ENCODE data around the gene STK10.

STK10 gene

GRCh38 chr5:172088801-172089200 lies 99.2 kb downstream of the STK10 start:
- peaks cover 0 to 79% (median 6%) of the 10 kb centered on the region in 11 experiments; a peak in 8 of 22 replicates for H4K20me1 ChIP-seq
- no peak for TF ChIP-seq Cebpa-rat (IDR thresholded peaks at IDR 0.05)
- H3K4me1 ChIP-seq: peaks cover 0 to 14% (median 0%) of the 10 kb centered on the region in 10 experiments; a peak in 3 of 20 replicates
- H3K9me3 ChIP-seq (replicated peaks in 1 of 11): no peaks in the 10 kb centered on the region
- peaks cover 49 to 92% (median 71%) of the 10 kb centered on the region in 11 experiments for H3K36me3 ChIP-seq
- no peaks in the 10 kb centered on the region for H3K27me3 ChIP-seq
- H3K4me3 ChIP-seq: no peak overlapping the region
- no peak overlapping the region for H3K27ac ChIP-seq
- peak overlapping the region in 2 of 11 experiments; percentile 9 to 38; a peak in 2 of 22 replicates for H3K9ac ChIP-seq
- no peak overlapping the region for H3K4me2 ChIP-seq

- peaks cover 0 to 75% (median 0%) of the 10 kb centered on the region in 11 experiments; a peak in 7 of 22 replicates for H4K20me1 ChIP-seq
- H3K9ac ChIP-seq: peak overlapping the region in 1 of 11 experiments; percentile 60; a peak in 2 of 22 replicates
- H3K4me1 ChIP-seq: peaks cover 0 to 14% (median 0%) of the 10 kb centered on the region in 10 experiments; a peak in 3 of 20 replicates
- H3K27me3 ChIP-seq: no peaks in the 10 kb centered on the region
- H3K36me3 ChIP-seq: peaks cover 42 to 92% (median 68%) of the 10 kb centered on the region in 11 experiments
- no peaks in the 10 kb centered on the region for H3K9me3 ChIP-seq (replicated peaks in 1 of 11)
- H3K27ac ChIP-seq: peak overlapping the region in 1 of 11 experiments; percentile 14; a peak in 1 of 22 replicates
- peak overlapping the region in 1 of 11 experiments; percentile 40; a peak in 1 of 22 replicates for H3K4me2 ChIP-seq
- H3K4me3 ChIP-seq: no peak overlapping the region
- no peak for TF ChIP-seq Cebpa-rat (IDR thresholded peaks at IDR 0.05)
Observed at GRCh38 chr5:172086194-172086975, 101.6 kb downstream of the STK10 start.

- Histone ChIP-seq H3K9ac (no peak overlapping the region), H3K4me3 (no peak overlapping the region), H4K20me1 (peaks cover 0 to 75% (median 0%) of the 10 kb centered on the region in 11 experiments; a peak in 7 of 22 replicates), H3K9me3 (replicated peaks in 1 of 11) (no peaks in the 10 kb centered on the region), H3K4me1 (peaks cover 0 to 18% (median 0%) of the 10 kb centered on the region in 10 experiments; a peak in 6 of 20 replicates), H3K36me3 (peaks cover 42 to 92% (median 68%) of the 10 kb centered on the region in 11 experiments), H3K4me2 (no peak overlapping the region), H3K27ac (no peak overlapping the region), H3K27me3 (no peaks in the 10 kb centered on the region)
- no peak for TF ChIP-seq Cebpa-rat (IDR thresholded peaks at IDR 0.05)
Observed at GRCh38 chr5:172085738-172086137, 102.3 kb downstream of the STK10 start.

- H3K27me3 ChIP-seq: no peaks in the 10 kb centered on the region
- no peak overlapping the region for H3K4me2 ChIP-seq
- no peak overlapping the region for H3K27ac ChIP-seq
- H3K4me3 ChIP-seq: no peak overlapping the region
- H3K4me1 ChIP-seq: peaks cover 0 to 54% (median 10%) of the 10 kb centered on the region in 10 experiments; a peak in 12 of 20 replicates
- H3K36me3 ChIP-seq: peaks cover 59 to 92% (median 76%) of the 10 kb centered on the region in 11 experiments
- no peaks in the 10 kb centered on the region for H3K9me3 ChIP-seq (replicated peaks in 1 of 11)
- H3K9ac ChIP-seq: no peak overlapping the region
- peaks cover 0 to 80% (median 15%) of the 10 kb centered on the region in 11 experiments; a peak in 10 of 22 replicates for H4K20me1 ChIP-seq
- TF ChIP-seq Cebpa-rat (IDR thresholded peaks at IDR 0.05): no peak
Observed at GRCh38 chr5:172082180-172082579, 105.8 kb downstream of the STK10 start.

- Histone ChIP-seq H3K36me3 (peaks cover 80 to 100% (median 91%) of the 10 kb centered on the region in 11 experiments), H4K20me1 (peaks cover 0 to 85% (median 13%) of the 10 kb centered on the region in 11 experiments; a peak in 10 of 22 replicates), H3K27me3 (no peaks in the 10 kb centered on the region), H3K9me3 (replicated peaks in 1 of 11) (no peaks in the 10 kb centered on the region), H3K4me2 (peak overlapping the region in 3 of 11 experiments; percentile 55 to 78 (median 65); a peak in 4 of 22 replicates), H3K4me3 (no peak overlapping the region), H3K9ac (no peak overlapping the region), H3K4me1 (peaks cover 0 to 52% (median 10%) of the 10 kb centered on the region in 10 experiments; a peak in 12 of 20 replicates), H3K27ac (peak overlapping the region in 1 of 11 experiments; percentile 3; a peak in 1 of 22 replicates)
- TF ChIP-seq Cebpa-rat (IDR thresholded peaks at IDR 0.05): no peak
Observed at GRCh38 chr5:172079876-172080275, 108.1 kb downstream of the STK10 start.

- Histone ChIP-seq H3K9ac (peak overlapping the region in 2 of 11 experiments; percentile 24 to 66; a peak in 2 of 22 replicates), H4K20me1 (peaks cover 0 to 93% (median 13%) of the 10 kb centered on the region in 11 experiments; a peak in 10 of 22 replicates), H3K9me3 (replicated peaks in 1 of 11) (no peaks in the 10 kb centered on the region), H3K4me3 (no peak overlapping the region), H3K4me2 (peak overlapping the region in 6 of 11 experiments; percentile 12 to 78 (median 54); a peak in 10 of 22 replicates), H3K27me3 (no peaks in the 10 kb centered on the region), H3K36me3 (peaks cover 88 to 100% (median 95%) of the 10 kb centered on the region in 11 experiments), H3K4me1 (peaks cover 0 to 52% (median 10%) of the 10 kb centered on the region in 10 experiments; a peak in 12 of 20 replicates), H3K27ac (peak overlapping the region in 4 of 11 experiments; percentile 12 to 59 (median 40); a peak in 5 of 22 replicates)
- TF ChIP-seq Cebpa-rat (IDR thresholded peaks at IDR 0.05): no peak
Observed at GRCh38 chr5:172078726-172079345, 109.2 kb downstream of the STK10 start.

GRCh38 chr5:172077664-172078425 lies 110.2 kb downstream of the STK10 start:
- Histone ChIP-seq H3K36me3 (peaks cover 90 to 100% (median 99%) of the 10 kb centered on the region in 11 experiments), H3K27ac (peak overlapping the region in 4 of 11 experiments; percentile 12 to 59 (median 40); a peak in 4 of 22 replicates), H3K4me2 (peak overlapping the region in 3 of 11 experiments; percentile 55 to 78 (median 65); a peak in 6 of 22 replicates), H3K9me3 (replicated peaks in 1 of 11) (no peaks in the 10 kb centered on the region), H3K4me3 (no peak overlapping the region), H3K9ac (peak overlapping the region in 2 of 11 experiments; percentile 24 to 66; a peak in 2 of 22 replicates), H4K20me1 (peaks cover 0 to 97% (median 13%) of the 10 kb centered on the region in 11 experiments; a peak in 10 of 22 replicates), H3K4me1 (peaks cover 0 to 52% (median 10%) of the 10 kb centered on the region in 10 experiments; a peak in 12 of 20 replicates), H3K27me3 (no peaks in the 10 kb centered on the region)
- no peak for TF ChIP-seq Cebpa-rat (IDR thresholded peaks at IDR 0.05)

- no peak overlapping the region; a peak in 1 of 22 replicates for H3K27ac ChIP-seq
- peaks cover 90 to 100% (median 97%) of the 10 kb centered on the region in 11 experiments for H3K36me3 ChIP-seq
- peaks cover 0 to 49% (median 10%) of the 10 kb centered on the region in 10 experiments; a peak in 12 of 20 replicates for H3K4me1 ChIP-seq
- TF ChIP-seq Cebpa-rat (IDR thresholded peaks at IDR 0.05): no peak
- no peak overlapping the region for H3K9ac ChIP-seq
- peaks cover 0 to 97% (median 13%) of the 10 kb centered on the region in 11 experiments; a peak in 13 of 22 replicates for H4K20me1 ChIP-seq
- H3K27me3 ChIP-seq: no peaks in the 10 kb centered on the region
- no peak overlapping the region for H3K4me3 ChIP-seq
- H3K4me2 ChIP-seq: peak overlapping the region in 2 of 11 experiments; percentile 0 to 78; a peak in 2 of 22 replicates
- no peaks in the 10 kb centered on the region for H3K9me3 ChIP-seq (replicated peaks in 1 of 11)
Observed at GRCh38 chr5:172076761-172077244, 111.2 kb downstream of the STK10 start.

Data from BLaER1 treated with 17β-estradiol and CSF1 and Interleukin-3, amounts not matched to agents 10 nM and 100 nM (cell line).